ENCODE data around the gene ARF4.

The ARF4 gene

GRCh38 chr3:57598765-57599360 lies 1.7 kb upstream of the ARF4 start:
- H3K4me3 ChIP-seq (ENCODE audit: control insufficient read depth, low read depth, low read length), result peak overlapping the region; percentile 73
- no peak for DNase-seq (ENCODE audit: low read depth)
- TF ChIP-seq, protein P1, sequence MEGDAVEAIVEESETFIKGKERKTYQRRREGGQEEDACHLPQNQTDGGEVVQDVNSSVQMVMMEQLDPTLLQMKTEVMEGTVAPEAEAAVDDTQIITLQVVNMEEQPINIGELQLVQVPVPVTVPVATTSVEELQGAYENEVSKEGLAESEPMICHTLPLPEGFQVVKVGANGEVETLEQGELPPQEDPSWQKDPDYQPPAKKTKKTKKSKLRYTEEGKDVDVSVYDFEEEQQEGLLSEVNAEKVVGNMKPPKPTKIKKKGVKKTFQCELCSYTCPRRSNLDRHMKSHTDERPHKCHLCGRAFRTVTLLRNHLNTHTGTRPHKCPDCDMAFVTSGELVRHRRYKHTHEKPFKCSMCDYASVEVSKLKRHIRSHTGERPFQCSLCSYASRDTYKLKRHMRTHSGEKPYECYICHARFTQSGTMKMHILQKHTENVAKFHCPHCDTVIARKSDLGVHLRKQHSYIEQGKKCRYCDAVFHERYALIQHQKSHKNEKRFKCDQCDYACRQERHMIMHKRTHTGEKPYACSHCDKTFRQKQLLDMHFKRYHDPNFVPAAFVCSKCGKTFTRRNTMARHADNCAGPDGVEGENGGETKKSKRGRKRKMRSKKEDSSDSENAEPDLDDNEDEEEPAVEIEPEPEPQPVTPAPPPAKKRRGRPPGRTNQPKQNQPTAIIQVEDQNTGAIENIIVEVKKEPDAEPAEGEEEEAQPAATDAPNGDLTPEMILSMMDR (conservative IDR thresholded peaks at IDR 0.05; ENCODE audit: control insufficient read depth, insufficient read depth, low read depth, low read length), result no peak

GRCh38 chr3:57596495-57597126 lies 533 bp downstream of the ARF4 start:
- TF ChIP-seq, protein P1 (conservative IDR thresholded peaks at IDR 0.05; ENCODE audit: control insufficient read depth, insufficient read depth, low read depth, low read length), result no peak
- DNase-seq (ENCODE audit: low read depth), result peak; percentile 83
- H3K4me3 ChIP-seq (ENCODE audit: control insufficient read depth, low read depth, low read length), result peak overlapping the region; percentile 86

DNA sequence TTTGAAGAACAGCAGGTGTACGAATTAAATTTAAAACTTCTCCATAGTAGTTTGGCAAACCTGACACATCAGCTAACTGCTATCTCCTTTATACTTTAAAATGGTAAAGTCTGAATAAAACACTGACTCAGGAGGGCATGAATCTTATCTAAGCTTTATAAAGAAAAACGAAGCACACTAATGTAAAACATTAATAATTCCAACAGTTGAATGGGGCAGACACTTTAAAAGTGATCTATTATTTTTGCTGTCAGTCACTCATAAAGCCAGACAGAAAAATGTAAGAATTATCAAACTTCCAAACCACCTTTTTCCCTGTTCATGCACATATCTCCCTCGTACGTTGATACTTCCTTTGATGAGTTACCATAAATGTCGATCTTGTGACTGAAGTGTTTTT lies 2.6 kb downstream of the ARF4 start:
- TF ChIP-seq, protein P1 (conservative IDR thresholded peaks at IDR 0.05; ENCODE audit: control insufficient read depth, insufficient read depth, low read depth, low read length), result no peak
- no peak for DNase-seq (ENCODE audit: low read depth)
- peak overlapping the region; percentile 86 for H3K4me3 ChIP-seq (ENCODE audit: control insufficient read depth, low read depth, low read length)

DNA sequence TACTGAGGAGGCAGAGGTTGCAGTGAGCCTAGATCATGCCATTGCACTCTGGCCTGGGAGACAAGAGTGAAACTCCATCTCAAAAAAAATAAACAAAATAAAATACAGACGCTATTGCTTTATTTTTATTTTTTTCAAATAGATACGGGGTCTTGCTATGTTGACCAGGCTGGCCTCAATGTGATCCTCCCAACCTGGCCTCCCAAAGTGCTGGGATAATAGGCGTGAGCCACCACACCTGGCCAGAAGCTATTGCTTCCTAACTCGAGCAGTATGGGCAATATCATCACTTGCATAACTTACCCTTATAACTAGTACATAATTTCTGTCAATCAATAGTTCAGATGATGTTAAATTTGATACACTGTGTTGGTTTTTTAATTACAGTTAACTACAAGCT lies 3.0 kb downstream of the ARF4 start:
- no peak for DNase-seq (ENCODE audit: low read depth)
- H3K4me3 ChIP-seq (ENCODE audit: control insufficient read depth, low read depth, low read length), result peak overlapping the region; percentile 86
- TF ChIP-seq, protein P1 (conservative IDR thresholded peaks at IDR 0.05; ENCODE audit: control insufficient read depth, insufficient read depth, low read depth, low read length), result no peak

DNA sequence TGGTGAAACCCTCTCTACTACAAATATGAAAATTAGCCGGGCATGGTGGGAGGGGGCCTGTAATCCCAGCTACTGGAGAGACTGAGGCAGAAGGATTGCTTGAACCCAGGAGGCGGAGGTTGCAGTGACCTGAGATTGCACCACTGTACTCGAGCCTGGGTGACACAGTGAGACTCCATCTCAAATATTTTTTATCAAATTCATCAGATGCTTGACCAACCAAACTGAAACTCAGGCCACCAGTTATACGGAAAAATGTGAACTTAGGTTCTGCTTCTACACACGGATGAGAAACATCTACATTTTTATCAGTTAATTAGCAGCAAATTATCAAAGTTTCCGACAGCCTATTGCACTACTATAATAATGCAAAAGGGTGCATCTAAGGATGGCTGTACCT lies 4.8 kb downstream of the ARF4 start:
- TF ChIP-seq, protein P1 (conservative IDR thresholded peaks at IDR 0.05; ENCODE audit: control insufficient read depth, insufficient read depth, low read depth, low read length), result no peak
- H3K4me3 ChIP-seq (ENCODE audit: control insufficient read depth, low read depth, low read length), result no peak overlapping the region
- DNase-seq (ENCODE audit: low read depth), result no peak

DNA sequence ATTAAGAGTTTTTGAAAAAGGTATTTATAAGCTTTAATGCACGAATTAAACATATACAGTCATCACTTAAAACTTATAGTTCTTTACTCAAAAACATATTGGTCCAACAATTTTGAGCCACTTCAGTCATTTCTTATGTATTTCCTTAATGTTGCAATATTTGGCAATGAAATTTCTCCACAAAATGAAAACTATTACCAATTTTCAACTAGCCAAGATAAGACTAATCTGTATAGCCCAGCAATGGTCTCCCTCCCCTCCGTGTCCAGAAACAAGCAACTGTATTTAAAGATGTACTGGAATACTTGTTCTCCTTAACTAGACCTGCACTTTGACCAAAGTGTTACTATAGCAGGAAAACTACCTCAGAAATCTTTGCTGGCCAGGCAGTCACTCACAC lies 9.2 kb downstream of the ARF4 start:
- TF ChIP-seq, protein P1 (conservative IDR thresholded peaks at IDR 0.05; ENCODE audit: control insufficient read depth, insufficient read depth, low read depth, low read length), result no peak
- no peak for DNase-seq (ENCODE audit: low read depth)
- no peak overlapping the region for H3K4me3 ChIP-seq (ENCODE audit: control insufficient read depth, low read depth, low read length)

Measured in fibroblast of mammary gland (primary cell).